ENCODE measurements around the gene CEP41.

DNA sequence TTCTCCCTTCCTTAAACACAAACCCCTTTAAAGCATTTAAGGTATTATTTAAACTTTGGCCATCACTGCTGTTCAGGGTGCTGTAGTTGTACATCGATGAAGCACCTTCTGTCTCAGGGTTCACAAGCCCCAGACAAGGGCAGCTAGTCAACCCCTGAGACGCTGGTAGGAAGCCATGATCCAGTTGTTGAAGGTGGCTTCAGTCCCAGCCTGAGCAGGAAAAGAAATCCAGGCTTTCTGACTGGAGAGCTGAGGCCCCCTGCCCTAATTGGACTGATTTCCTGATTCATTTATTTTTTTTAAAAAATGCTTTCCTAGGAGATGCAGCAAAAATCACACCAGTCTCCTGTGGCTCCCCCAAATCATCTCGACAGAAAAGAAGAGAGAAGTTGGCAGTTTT lies 44.7 kb downstream of the CEP41 start:
- TF ChIP-seq, protein P1, sequence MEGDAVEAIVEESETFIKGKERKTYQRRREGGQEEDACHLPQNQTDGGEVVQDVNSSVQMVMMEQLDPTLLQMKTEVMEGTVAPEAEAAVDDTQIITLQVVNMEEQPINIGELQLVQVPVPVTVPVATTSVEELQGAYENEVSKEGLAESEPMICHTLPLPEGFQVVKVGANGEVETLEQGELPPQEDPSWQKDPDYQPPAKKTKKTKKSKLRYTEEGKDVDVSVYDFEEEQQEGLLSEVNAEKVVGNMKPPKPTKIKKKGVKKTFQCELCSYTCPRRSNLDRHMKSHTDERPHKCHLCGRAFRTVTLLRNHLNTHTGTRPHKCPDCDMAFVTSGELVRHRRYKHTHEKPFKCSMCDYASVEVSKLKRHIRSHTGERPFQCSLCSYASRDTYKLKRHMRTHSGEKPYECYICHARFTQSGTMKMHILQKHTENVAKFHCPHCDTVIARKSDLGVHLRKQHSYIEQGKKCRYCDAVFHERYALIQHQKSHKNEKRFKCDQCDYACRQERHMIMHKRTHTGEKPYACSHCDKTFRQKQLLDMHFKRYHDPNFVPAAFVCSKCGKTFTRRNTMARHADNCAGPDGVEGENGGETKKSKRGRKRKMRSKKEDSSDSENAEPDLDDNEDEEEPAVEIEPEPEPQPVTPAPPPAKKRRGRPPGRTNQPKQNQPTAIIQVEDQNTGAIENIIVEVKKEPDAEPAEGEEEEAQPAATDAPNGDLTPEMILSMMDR (IDR thresholded peaks at IDR 0.05; ENCODE audit: low read length), result no peak
- no peak for TF ChIP-seq EZH2phosphoT487 (IDR thresholded peaks at IDR 0.05; ENCODE audit: low read length)
